Testis (tissue), 2 donors: Measurements from ENCODE around the gene LCNL1.

ENCODE experiments used
- POLR2A ChIP-seq: fragments of 450-650 bp; IDR thresholded peaks from one replicate; pipeline ENCODE4 v1.6.1; 2017; ENCODE audit warnings: antibody characterized with exemption, mild to moderate bottlenecking, moderate library complexity
- TF ChIP-seq, protein P1 (sequence below), 3 experiments: fragments of 450-650 bp in 2 of 3; fragments of 200-600 bp in 1 of 3; sonication (generic) in 1 of 3; IDR thresholded peaks; one replicate each; pipeline ENCODE4 v1.5.1; 2016 to 2019; ENCODE audit warnings: antibody characterized with exemption in 3 of 3, mild to moderate bottlenecking in 2 of 3, moderate library complexity in 1 of 3

GRCh38 chr9:136978865-136979544 is 3.8 kb upstream of the LCNL1 start:
- TF ChIP-seq, protein P1, sequence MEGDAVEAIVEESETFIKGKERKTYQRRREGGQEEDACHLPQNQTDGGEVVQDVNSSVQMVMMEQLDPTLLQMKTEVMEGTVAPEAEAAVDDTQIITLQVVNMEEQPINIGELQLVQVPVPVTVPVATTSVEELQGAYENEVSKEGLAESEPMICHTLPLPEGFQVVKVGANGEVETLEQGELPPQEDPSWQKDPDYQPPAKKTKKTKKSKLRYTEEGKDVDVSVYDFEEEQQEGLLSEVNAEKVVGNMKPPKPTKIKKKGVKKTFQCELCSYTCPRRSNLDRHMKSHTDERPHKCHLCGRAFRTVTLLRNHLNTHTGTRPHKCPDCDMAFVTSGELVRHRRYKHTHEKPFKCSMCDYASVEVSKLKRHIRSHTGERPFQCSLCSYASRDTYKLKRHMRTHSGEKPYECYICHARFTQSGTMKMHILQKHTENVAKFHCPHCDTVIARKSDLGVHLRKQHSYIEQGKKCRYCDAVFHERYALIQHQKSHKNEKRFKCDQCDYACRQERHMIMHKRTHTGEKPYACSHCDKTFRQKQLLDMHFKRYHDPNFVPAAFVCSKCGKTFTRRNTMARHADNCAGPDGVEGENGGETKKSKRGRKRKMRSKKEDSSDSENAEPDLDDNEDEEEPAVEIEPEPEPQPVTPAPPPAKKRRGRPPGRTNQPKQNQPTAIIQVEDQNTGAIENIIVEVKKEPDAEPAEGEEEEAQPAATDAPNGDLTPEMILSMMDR (IDR thresholded peaks at IDR 0.05), result no peak
- no peak for TF ChIP-seq POLR2A
